GM10248 (cell line): ENCODE measurements around the gene ALOX5.

Experiments
- CTCF ChIA-PET: fragments of 300-600 bp; sonication (Branson Sonifier 250); formaldehyde crosslinking; extraction: SDS; loops from one replicate; lab custom pipeline; 2021; ENCODE audit warnings: antibody characterized with exemption; lab: Yijun Ruan, JAX
- POLR2A ChIA-PET: fragments of 350-650 bp; sonication (Branson Sonifier 250); formaldehyde crosslinking; extraction: SDS; loops from one replicate; lab custom pipeline; 2020; ENCODE audit warnings: antibody characterized with exemption; lab: Yijun Ruan, JAX
- DNase-seq: peaks from one replicate; pipeline ENCODE4 v3.0.0; 2012; ENCODE audit errors: extremely low spot score
- TF ChIP-seq, protein P1 (sequence below): IDR thresholded peaks from 2 replicates; pipeline ENCODE4 v1.5.1; 2012; ENCODE audit warnings: mild to moderate bottlenecking, low read depth; ENCODE audit errors: extremely low read depth, missing control alignments, control extremely low read depth

Gene ALOX5

DNA sequence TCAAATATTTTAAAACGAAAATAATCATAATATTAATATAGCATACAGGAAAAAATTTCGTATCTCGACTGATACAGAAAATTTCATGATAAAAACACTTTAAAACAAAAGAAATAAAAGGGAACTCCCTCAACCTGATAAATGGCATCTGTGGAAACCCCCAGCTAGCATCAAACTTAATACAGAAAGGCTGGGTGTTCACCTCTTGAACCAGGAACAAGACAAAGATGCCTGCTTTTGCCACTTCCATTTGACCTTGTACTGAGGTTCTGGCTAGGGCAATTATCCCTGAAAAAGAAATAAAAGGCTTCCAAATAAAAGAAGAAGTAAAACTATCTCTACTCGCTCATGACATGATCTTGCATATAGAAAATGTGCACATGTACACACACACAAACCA, 2.5 kb upstream of the ALOX5 start:
- TF ChIP-seq, protein P1, sequence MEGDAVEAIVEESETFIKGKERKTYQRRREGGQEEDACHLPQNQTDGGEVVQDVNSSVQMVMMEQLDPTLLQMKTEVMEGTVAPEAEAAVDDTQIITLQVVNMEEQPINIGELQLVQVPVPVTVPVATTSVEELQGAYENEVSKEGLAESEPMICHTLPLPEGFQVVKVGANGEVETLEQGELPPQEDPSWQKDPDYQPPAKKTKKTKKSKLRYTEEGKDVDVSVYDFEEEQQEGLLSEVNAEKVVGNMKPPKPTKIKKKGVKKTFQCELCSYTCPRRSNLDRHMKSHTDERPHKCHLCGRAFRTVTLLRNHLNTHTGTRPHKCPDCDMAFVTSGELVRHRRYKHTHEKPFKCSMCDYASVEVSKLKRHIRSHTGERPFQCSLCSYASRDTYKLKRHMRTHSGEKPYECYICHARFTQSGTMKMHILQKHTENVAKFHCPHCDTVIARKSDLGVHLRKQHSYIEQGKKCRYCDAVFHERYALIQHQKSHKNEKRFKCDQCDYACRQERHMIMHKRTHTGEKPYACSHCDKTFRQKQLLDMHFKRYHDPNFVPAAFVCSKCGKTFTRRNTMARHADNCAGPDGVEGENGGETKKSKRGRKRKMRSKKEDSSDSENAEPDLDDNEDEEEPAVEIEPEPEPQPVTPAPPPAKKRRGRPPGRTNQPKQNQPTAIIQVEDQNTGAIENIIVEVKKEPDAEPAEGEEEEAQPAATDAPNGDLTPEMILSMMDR: no peak
- POLR2A ChIA-PET: no interaction called here
- CTCF ChIA-PET: no interaction called here
- DNase-seq: no peak

DNA sequence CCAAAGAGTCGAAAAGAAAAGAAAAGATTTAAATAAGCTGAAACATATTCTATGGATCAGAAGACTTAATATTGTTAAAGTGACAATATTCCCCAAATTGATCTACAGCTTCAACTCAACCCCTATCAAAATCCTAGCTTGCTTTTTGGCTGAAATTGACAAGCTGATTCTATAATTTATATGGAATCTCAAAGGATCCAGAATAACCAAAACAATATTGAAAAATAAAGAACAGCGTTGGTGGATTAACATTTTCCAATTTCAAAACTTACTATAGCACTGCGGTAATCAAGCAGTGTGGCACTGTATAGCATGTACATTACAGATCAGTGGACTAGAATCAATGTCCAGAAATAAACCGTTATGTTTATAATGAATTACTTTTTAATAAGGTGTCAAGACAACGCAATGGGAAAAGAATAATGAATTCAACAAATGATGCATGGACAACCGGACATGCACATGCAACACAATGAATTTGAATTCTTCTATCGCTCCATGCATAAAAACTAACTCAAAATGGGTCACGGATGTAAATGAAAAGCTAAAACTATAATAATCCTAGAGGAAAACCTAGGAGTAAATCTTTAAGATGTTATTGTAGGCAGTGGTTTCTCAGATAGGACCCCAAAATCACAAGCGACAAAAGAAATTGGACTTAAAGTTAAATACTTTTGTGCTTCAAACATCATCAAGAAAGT, 1.6 kb upstream of the ALOX5 start:
- no peak for DNase-seq
- ChIA-PET CTCF (no interaction called here), POLR2A (no interaction called here)
- TF ChIP-seq, protein P1: no peak

DNA sequence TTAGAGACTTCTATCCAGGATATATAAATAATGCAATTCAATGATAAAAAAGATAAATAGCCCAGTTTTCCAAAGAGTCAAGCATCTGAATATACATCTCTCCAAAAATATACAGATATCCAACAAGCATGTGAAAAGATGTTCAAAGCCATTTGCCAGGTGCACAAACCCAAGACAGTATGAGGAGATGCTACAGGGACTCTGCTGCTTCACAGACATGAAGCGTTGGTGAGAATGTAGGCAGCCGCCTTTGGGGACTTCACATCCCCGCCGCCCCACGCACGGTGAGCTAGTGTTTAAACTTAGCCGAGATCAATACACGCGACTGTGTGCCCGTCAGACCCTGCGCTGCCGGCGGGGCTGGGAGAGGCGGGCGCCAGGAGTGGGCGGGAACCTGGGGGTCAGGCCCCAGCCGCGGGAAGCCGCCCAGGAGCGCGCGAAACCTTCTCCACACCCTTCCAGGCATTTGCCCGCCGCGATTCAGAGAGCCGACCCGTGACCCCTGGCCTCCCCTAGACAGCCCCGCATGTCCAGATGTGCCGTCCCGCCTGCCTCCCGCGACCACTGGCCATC, 927 bp upstream of the ALOX5 start:
- ChIA-PET POLR2A (interaction anchor here (1.0 kb wide), 1 partner anchor 400 kb away, joined by 3 read pairs; no protein-coding TSS in a partner anchor), CTCF (no interaction called here)
- TF ChIP-seq, protein P1: no peak
- peak; percentile 43 for DNase-seq

DNA sequence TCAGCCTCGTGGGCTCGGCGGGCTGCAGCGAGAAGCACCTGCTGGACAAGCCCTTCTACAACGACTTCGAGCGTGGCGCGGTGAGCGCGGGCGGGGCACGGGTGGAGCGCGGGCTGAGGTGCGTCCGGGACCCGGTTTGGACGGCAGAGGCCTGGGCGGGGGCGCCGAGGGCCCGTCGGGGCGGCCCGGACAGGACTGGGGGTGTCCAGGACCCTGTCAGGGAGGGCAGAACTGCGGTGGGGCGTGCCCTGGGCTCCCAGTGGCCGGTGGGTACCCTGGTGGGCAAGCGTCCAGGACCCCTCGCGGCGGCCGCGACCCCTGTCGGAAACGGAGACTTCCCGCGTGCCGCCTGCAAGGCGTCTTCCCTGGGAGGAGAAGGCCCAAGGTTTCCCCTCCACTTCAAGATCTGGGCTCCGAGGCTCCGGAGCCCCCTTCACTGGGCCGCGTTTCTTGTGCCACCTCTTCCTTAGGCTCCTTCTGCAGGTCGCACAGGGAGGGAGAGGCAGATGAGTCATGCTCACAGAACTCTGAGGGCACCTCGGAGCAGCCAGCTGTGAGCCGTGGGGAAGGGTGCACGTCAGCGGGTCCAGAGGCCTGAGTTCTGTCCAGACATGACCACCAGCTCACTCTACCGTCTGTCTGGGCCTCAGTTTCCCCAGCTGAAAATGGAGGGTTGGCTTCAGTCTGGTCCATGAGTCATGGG, 485 bp downstream of the ALOX5 start:
- TF ChIP-seq, protein P1: no peak
- ChIA-PET POLR2A (interaction anchor here (1.0 kb wide), 1 partner anchor 402 kb away, joined by 3 read pairs; no protein-coding TSS in a partner anchor), CTCF (interaction anchor here (1.0 to 1.5 kb wide), 3 partner anchors 11 to 124 kb away, joined by 4 to 5 read pairs (median 5); no protein-coding TSS in a partner anchor)
- no peak for DNase-seq

DNA sequence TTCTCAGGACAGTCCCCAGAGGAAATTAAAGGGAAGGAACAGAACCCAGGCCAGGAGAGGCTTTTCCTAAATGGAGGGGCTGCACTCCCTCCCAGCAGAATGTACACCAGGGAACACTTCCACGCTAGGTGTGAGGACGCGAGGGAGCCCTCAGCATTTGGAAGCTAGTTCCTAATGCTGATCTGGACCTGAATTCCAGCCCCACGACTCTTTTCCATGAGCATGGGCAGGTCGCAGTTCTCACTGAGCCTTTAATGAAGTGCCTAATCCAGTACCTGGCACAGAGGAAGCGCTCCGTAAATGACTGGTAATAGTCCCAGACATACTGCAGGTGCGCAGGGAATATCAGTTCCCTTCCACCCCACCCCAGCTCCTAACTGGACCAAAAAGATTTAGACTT, 1.1 kb downstream of the ALOX5 start:
- CTCF ChIA-PET: interaction anchor here (1.0 to 1.5 kb wide), 3 partner anchors 10 to 125 kb away, joined by 4 to 5 read pairs (median 5); no protein-coding TSS in a partner anchor
- DNase-seq: no peak
- POLR2A ChIA-PET: no interaction called here
- TF ChIP-seq, protein P1: no peak

DNA sequence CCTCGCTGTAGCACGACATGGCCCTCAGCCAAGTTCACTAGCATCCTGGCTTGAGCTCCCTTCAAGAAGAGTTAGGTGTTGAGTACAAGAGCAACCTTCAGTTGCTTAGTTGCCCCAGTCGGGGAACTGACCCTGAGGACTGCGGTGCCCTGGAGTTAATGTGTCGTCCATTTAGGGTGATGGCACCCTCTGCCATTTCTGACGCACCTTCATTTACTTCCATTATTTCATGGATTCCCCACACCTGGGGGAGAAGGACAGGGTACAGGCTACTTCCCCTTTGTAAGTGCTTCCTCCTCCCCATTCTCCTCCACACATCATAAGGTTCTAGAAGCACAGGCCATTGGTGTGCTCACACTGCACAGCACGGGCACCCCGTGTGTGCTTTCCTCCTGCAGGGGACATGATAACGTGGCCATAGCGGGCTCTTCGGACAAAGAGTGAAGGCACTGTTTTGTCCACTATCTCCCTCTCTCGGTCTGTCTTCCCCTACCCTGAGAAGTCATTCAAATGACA, 1.8 kb downstream of the ALOX5 start:
- ChIA-PET POLR2A (no interaction called here), CTCF (interaction anchor here (1.2 to 1.5 kb wide), 2 partner anchors 9 to 12 kb away, joined by 4 to 5 read pairs; no protein-coding TSS in a partner anchor)
- DNase-seq: no peak
- TF ChIP-seq, protein P1: no peak
